ENCODE data around the gene THRB. TPM values are rescaled to one million over a fixed set of nuclear protein-coding genes. Genes with fewer than 3 reads are reported as not detected.

The THRB gene
- total RNA-seq, 2 experiments from 2014 or later = not detected

DNA sequence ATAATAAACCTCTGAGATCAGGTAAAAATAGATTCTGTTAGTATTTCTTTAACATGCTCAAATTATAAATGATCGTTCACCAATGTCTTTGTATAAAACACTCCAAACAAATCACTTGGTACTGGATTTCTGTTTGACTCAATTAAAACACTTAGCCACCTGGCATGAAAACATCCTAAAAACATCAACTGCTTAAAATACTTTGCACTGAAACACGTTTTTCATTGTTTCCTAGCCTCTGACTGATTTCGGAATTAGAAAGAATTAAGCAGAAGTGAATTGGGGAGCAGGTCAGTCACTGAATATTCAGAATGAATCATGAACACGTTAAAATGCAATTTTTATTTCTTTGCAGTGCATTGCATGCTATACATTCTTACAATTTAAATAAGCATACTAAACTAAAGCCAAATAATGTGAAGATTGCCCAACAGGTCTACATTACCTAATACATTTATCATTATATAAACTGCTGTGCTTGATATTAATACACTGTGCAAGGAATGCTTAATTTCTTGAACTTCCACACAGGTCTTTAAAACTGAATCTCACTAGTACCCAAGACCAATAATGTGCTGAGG lies 1.6 kb downstream of the THRB start:
- CTCF ChIA-PET = no interaction called here
- no peak overlapping the region for H3K4me3 Mint-ChIP-seq
- no peaks in the 10 kb centered on the region for H3K4me1 Mint-ChIP-seq
- no peaks in the 10 kb centered on the region for H3K9me3 Mint-ChIP-seq (ENCODE audit: low read depth)
- DNase-seq = no peak
- no peak for ATAC-seq
- H3K27ac Mint-ChIP-seq = no peak overlapping the region
- H3K27me3 Mint-ChIP-seq = peaks cover 56% of the 10 kb centered on the region
- peaks cover 1% of the 10 kb centered on the region for H3K36me3 Mint-ChIP-seq

DNA sequence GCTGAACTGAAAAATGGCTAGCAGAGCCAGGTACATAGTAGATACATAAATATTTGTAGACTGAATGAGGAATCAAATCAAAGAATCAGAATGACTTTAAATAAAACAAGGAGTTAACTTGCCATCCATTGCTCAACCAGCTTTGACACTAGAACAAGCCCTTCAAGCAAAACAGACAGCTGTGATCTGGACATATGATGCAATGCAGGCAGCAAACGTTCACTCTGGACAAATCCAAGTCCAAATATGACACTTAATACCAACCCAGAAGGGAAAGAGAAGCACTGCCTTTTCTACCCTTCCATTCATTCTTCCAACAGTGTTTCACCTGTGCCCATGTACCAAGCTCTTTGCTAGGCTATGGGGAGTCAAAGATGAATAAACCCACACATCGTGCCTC lies 4.5 kb downstream of the THRB start:
- no peaks in the 10 kb centered on the region for H3K4me1 Mint-ChIP-seq
- no peak overlapping the region for H3K4me3 Mint-ChIP-seq
- ATAC-seq = no peak
- CTCF ChIA-PET = no interaction called here
- DNase-seq = no peak
- H3K27ac Mint-ChIP-seq = no peak overlapping the region
- peaks cover 38% of the 10 kb centered on the region for H3K27me3 Mint-ChIP-seq
- no peaks in the 10 kb centered on the region for H3K36me3 Mint-ChIP-seq
- no peaks in the 10 kb centered on the region for H3K9me3 Mint-ChIP-seq (ENCODE audit: low read depth)

DNA sequence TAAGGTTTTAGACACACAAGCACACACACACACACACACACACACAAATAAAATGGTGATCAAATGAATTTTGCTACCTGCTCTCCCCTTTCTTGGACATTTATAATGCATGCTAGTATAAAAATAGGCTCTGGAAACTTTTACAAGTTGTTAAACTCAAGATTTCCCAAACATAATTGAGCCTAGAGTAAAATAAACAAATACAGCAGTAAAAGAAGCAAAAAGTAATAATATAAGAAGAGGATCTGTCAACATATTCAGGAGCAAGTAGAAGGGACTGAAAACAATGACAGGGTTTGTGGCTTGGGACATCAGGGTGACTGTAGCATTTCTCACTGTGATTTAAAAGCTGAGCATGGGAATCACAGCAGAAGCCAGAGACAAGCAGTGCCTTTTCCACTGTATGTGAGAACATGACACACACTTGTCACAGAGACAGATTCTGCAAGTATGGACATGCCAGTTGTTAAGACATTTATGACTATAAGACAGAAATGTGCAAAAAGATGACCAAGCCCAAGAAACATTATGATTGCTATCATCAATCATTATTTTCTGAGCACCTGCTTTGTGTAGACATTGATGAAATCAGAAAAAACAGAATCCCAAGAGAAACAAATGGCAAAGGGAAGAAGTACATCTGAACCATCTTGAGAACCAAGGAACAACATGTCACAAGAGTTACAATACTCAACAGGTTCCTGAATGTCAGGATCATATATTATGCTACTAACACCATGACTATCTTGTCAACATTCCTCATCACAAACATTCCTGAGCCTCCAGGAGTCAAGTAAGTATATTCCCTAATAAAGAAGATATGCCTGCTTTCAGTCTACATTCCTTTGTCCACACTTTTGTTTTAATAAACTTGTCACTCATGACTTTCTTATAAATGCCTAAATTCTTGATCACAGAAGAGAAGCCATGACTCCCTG lies 7.1 kb downstream of the THRB start:
- Mint-ChIP-seq H3K27me3 (peaks cover 18% of the 10 kb centered on the region), H3K27ac (no peak overlapping the region), H3K4me3 (no peak overlapping the region), H3K9me3 (ENCODE audit: low read depth) (no peaks in the 10 kb centered on the region), H3K36me3 (no peaks in the 10 kb centered on the region), H3K4me1 (no peaks in the 10 kb centered on the region)
- ATAC-seq (no peak), DNase-seq (no peak)
- CTCF ChIA-PET = no interaction called here

DNA sequence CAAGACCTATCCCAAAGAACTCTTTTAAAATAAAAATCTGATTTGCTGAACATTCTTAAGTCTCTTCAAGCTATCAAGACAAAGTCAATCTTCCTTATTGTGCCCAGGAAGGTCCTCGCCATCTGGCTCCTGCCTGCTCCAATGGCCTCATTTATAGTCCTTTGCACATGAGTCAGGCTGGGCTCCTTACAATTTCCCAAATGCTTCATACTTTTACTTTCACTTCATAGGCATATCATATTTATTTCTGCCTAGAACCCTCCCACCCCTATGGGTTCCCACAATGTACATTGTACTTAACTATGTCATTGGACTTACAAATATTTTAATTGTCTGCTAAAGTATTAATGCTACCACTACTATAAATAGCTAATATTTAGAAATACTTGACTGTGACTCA lies 9.1 kb downstream of the THRB start:
- no peak overlapping the region for H3K27ac Mint-ChIP-seq

DNA sequence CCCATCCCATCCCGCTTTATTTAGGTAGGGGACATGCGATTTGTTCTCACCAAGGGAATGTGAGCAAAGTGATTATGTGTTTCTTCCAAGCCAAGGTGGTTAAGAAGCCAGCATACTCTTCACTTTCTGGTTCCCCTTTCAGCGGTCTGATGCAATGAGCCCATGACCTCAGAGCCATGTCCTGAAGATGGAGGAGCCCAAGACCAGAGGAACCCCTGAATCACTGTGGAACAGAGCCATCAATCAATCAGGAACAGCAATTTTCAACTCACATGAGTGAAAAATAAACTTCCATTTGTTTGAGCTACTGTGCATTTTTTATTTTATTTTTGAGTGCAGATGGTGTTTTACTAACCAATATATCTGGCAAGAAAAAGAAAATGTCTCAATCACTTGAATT lies 10.8 kb downstream of the THRB start:
- H3K9me3 Mint-ChIP-seq (ENCODE audit: low read depth) = no peaks in the 10 kb centered on the region
- CTCF ChIA-PET = no interaction called here
- no peak overlapping the region for H3K27ac Mint-ChIP-seq

More for the DNA sequence above, 9.1 kb downstream of the THRB start:
- ATAC-seq = no peak
- no peak for DNase-seq
- Mint-ChIP-seq H3K36me3 (no peaks in the 10 kb centered on the region), H3K4me1 (no peaks in the 10 kb centered on the region), H3K9me3 (ENCODE audit: low read depth) (no peaks in the 10 kb centered on the region), H3K27me3 (peaks cover 2% of the 10 kb centered on the region), H3K4me3 (no peak overlapping the region)
- CTCF ChIA-PET = no interaction called here

DNA sequence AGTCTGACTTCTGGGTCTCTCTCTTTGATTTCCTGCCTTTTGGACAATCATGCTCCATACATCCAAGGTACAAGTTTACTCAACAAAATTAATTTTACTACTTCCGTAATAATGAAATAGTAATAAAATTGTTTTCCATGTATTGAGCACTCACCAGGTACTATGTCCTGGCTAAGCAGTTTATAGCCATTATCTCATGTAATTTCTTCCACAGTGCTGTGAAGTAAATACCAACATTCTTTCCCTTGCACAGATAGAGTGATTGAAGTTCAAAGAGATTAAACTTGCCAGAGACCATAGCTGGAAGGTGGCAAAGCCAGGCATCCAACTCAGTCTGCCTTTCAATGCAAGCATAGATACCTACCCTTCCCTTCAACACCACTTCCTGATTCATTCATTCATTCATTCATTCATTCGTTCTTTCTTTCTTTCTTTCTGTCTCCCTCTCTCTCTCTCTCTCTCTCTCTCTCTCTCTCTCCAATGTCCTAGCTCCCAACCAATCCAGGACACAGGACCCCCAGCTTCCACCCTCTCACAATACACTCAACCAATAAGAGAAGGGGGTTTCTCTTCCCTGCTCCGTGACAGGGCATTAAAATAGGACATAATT lies 12.4 kb downstream of the THRB start:
- CTCF ChIA-PET = no interaction called here
- Mint-ChIP-seq H3K36me3 (no peaks in the 10 kb centered on the region), H3K4me3 (no peak overlapping the region), H3K27me3 (no peaks in the 10 kb centered on the region), H3K4me1 (no peaks in the 10 kb centered on the region), H3K27ac (no peak overlapping the region), H3K9me3 (ENCODE audit: low read depth) (no peaks in the 10 kb centered on the region)
- ATAC-seq (no peak), DNase-seq (no peak)

More for the DNA sequence above, 10.8 kb downstream of the THRB start:
- Mint-ChIP-seq H3K4me3 (no peak overlapping the region), H3K4me1 (no peaks in the 10 kb centered on the region), H3K36me3 (no peaks in the 10 kb centered on the region), H3K27me3 (no peaks in the 10 kb centered on the region)
- ATAC-seq = no peak
- DNase-seq = no peak

DNA sequence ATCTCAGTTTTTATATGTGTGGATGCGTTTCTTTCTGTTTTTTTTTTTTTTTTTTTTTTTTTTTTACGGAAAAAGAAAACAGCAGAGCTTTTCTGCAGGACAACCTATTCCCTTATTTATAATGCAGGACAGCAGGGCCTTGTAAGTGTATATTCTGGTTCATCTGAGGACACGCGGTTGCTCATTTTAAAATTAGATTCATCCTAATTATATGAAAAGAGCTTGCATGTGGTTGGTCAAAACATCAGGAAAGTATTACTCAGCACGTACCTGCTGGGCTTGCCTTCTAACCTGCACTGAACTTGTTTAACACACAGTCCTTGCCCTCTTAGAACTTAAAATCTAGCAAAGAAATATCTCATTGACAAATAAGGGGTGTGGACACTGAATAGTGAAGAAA lies 13.5 kb downstream of the THRB start:
- CTCF ChIA-PET = no interaction called here
- no peaks in the 10 kb centered on the region for H3K4me1 Mint-ChIP-seq
- no peaks in the 10 kb centered on the region for H3K27me3 Mint-ChIP-seq
- H3K27ac Mint-ChIP-seq = no peak overlapping the region
- DNase-seq = no peak
- H3K4me3 Mint-ChIP-seq = no peak overlapping the region
- ATAC-seq = no peak
- H3K9me3 Mint-ChIP-seq (ENCODE audit: low read depth) = no peaks in the 10 kb centered on the region
- no peaks in the 10 kb centered on the region for H3K36me3 Mint-ChIP-seq

DNA sequence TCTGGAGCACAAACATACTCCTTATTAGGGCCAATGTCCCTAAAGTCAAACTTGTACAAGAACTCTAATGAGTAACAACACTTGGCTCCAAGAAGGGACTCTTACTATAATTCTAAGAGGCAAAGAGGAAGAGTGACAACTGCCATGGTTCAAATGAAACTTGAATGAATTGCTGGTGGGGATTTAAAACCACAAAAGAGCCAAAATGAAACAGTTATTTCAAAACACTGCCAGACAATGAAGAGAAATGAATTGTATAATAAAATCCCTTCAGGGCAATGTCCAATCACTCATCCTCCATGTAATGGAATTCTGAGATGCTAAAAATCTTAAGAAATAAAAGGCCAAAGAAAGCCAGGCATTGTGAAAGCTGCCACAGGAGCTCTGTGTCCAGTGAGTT lies 14.2 kb downstream of the THRB start:
- no peaks in the 10 kb centered on the region for H3K9me3 Mint-ChIP-seq (ENCODE audit: low read depth)
- H3K4me1 Mint-ChIP-seq = no peaks in the 10 kb centered on the region
- no peak overlapping the region for H3K27ac Mint-ChIP-seq
- no peak for ATAC-seq
- H3K36me3 Mint-ChIP-seq = no peaks in the 10 kb centered on the region
- DNase-seq = no peak
- no peaks in the 10 kb centered on the region for H3K27me3 Mint-ChIP-seq
- no peak overlapping the region for H3K4me3 Mint-ChIP-seq
- CTCF ChIA-PET = no interaction called here

DNA sequence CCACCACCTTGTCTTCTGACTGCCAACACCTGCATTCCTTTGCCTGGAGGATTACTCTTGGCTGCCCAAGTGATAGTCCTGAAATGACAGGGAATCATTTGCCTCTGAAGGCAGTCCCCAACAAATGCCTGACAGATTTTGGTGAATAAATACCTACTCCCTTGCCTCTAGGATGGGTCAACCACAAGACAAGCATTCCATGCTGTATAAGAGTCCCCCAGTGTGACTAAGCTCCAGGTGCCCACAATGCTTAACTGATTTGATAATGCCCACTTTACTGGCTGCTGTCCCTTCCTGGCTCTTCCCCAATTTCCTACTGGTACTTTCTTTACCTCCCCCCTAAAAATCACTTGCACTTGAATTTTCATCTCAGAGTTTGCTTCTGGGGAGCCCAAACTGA lies 14.8 kb downstream of the THRB start:
- Mint-ChIP-seq H3K27me3 (no peaks in the 10 kb centered on the region), H3K4me1 (no peaks in the 10 kb centered on the region), H3K4me3 (no peak overlapping the region), H3K9me3 (ENCODE audit: low read depth) (no peaks in the 10 kb centered on the region), H3K27ac (no peak overlapping the region), H3K36me3 (no peaks in the 10 kb centered on the region)
- CTCF ChIA-PET = no interaction called here
- no peak for ATAC-seq
- DNase-seq = no peak

DNA sequence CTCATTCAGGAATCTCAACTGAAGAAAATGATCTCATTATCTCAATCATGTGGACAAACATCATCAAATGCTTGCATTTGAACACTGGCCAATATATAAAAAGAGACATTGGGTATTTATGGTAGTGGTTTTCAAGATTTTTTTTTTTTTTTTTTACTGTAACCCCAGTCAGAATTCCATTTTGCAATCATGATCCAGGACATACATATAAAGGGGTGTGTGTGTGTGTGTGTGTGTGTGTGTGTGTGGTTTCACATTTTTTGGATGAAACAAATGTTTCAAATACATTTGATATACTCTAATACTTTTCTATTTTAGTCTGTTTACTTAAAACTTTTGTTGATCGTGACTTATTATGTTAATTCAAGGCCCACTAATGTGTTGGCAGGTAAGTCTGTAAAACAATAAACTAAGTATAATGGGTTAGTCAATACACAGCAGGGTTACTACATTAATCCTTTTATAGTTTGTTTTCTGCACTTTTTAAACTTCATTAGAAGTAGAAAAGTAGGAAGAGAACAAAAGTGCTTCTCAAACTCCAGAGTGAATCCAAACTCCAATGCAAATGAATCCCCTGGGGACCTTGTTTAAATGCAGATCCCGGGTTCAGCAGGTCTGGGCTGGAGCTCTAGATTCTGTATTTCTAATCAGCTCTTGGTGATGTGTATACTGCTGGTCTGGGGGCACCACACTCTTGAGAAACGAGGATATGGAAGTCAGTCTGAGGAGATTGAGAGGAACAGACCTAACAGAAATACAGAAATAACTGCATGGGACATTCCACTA lies 17.6 kb downstream of the THRB start:
- CTCF ChIA-PET = no interaction called here
- DNase-seq = no peak
- Mint-ChIP-seq H3K27ac (no peak overlapping the region), H3K4me3 (no peak overlapping the region), H3K9me3 (ENCODE audit: low read depth) (no peaks in the 10 kb centered on the region), H3K36me3 (no peaks in the 10 kb centered on the region), H3K4me1 (no peaks in the 10 kb centered on the region), H3K27me3 (no peaks in the 10 kb centered on the region)
- ATAC-seq = no peak

DNA sequence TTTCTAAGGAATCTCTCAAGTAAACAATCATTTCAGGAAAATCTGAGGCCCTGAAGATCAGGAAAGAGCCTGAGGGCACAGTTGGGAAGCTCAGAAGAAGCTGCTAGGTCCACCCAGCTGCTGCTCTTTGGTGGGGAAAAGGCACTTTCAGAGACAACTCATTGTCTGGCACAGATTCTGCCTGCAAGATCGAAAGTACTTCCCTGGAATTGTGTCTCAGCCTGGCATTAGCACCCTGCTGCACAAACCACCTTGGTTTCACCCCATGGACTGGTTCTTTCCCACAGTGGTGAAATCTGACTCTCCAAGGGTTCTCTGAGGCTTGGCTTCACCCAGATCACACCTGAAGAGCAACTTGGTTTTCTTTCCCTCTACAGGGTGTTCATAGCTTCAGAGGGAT lies 18.7 kb downstream of the THRB start:
- H3K36me3 Mint-ChIP-seq = no peaks in the 10 kb centered on the region
- no peak overlapping the region for H3K27ac Mint-ChIP-seq
- CTCF ChIA-PET = no interaction called here
- ATAC-seq (no peak), DNase-seq (no peak)
- H3K27me3 Mint-ChIP-seq = no peaks in the 10 kb centered on the region
- no peak overlapping the region for H3K4me3 Mint-ChIP-seq
- H3K4me1 Mint-ChIP-seq = no peaks in the 10 kb centered on the region
- H3K9me3 Mint-ChIP-seq (ENCODE audit: low read depth) = no peaks in the 10 kb centered on the region

DNA sequence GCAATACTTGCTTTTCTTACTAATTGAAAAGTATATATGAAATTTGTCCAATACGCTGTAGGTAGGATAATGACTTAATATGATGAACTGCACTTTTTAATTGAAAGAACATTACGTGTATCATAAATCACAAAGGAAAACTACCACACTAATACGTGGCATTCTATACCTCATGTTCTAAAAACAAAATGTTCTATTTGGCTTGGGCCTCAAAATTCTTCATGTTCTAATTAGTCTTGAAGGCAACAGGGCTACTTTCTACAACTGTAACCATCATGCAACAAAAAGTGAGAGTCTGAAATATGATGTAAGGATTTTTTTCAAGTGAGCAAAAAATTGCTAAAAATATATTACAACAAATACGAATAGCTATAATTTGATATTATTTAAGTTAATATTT lies 19.8 kb downstream of the THRB start:
- Mint-ChIP-seq H3K4me3 (no peak overlapping the region), H3K36me3 (no peaks in the 10 kb centered on the region), H3K27ac (no peak overlapping the region), H3K4me1 (no peaks in the 10 kb centered on the region), H3K9me3 (ENCODE audit: low read depth) (no peaks in the 10 kb centered on the region), H3K27me3 (no peaks in the 10 kb centered on the region)
- ATAC-seq (no peak), DNase-seq (no peak)
- CTCF ChIA-PET = no interaction called here

DNA sequence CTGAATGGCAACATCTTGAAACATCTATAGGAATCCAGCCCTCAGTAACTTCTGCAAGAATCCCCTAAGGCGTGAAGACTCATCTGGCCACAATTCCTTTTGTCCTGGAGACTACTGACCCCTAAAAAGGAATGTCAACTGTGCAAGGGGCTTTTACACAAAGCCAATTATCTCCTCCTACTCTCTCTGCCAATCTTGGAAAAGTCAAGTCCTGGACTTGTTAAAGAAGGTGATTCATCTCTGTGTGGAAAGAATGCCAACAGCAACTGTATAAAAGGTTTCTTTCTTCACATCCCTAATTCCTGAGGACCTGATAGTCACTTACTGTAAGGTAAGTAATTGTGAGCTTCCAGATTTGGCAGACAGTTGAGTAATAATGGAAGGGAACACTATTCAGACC lies 22.3 kb downstream of the THRB start:
- no peaks in the 10 kb centered on the region for H3K4me1 Mint-ChIP-seq
- H3K9me3 Mint-ChIP-seq (ENCODE audit: low read depth) = no peaks in the 10 kb centered on the region
- DNase-seq (no peak), ATAC-seq (no peak)
- no peaks in the 10 kb centered on the region for H3K27me3 Mint-ChIP-seq
- no peak overlapping the region for H3K4me3 Mint-ChIP-seq
- H3K36me3 Mint-ChIP-seq = no peaks in the 10 kb centered on the region
- no peak overlapping the region for H3K27ac Mint-ChIP-seq
- CTCF ChIA-PET = no interaction called here

All from activated CD8-positive, alpha-beta memory T cell treated with anti-CD3 and anti-CD28 coated beads, Interleukin-2, amount 10 ng/mL, durations not matched to agents 7 days and 5 days (primary cell).